Suppressor macrophage treated with lipopolysaccharide for 1 hour (primary cell): Measurements from ENCODE around the gene PPP2R2B.

Source experiments
- DNase-seq, 3 donors: peaks; one replicate each; pipeline ENCODE4 v3.0.0-alpha.2; 2020 to 2022

Gene PPP2R2B

DNA sequence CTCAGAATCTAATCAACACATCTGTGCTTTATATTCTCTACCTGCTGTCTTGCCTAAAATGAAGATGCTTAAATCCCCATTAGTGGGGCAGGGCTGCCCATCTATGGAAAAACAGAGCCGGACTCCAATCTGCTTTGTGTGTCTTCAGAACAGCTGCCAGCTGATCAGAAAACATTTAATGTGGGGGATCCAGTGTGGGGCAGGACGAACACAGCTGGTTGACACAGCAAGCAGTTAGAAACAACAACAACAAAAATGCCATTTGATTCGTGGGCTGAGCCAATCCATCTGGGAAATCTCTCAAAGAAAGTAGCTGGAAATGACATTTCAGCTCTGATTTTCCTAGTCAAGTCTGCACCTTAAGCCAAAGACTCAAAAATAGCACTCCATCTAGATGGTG lies 99.8 kb downstream of the PPP2R2B start:
- DNase-seq, result no peak

GRCh38 chr5:146778261-146778660 lies 100.3 kb downstream of the PPP2R2B start:
- DNase-seq, result no peak

- no peak for DNase-seq
Measured at GRCh38 chr5:146772881-146773466, 105.6 kb downstream of the PPP2R2B start.

GRCh38 chr5:146770980-146771379 lies 107.6 kb downstream of the PPP2R2B start:
- no peak for DNase-seq

DNA sequence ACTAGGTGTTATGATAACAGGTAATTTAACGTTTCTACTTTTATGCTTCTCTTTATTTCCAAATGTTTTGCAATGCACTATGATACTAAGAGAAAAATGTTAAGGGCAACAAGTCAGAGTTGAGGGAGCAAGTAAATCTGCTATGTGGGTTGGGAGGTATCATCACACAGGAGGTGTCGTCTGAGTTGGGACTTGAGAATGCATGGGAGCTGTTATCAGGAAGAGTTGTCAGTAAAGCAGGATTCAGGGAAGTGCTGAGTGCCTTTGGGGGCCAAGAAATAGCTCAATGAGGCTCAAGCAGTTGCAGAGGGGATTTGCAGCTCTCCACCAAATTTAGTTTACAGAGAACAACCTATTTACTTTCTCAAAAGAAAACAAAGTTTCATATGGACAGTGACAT lies 108.0 kb downstream of the PPP2R2B start:
- no peak for DNase-seq

DNA sequence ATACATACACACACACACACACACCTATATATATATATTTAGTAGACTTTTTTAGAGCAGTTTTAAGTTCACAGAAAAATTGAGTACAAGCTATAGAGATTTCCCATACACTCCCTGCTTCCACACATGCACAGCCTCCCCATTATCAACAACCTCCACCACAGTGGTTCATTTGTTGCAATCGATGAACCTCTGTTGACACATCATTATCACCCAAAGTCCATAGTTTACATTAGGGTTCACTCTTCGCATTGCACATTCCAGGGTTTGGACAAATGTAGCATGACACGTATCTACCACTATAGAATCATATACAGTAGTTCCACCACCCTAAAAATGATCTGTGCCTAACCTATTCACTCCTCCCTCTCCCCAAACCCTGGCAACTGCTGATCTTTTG lies 111.0 kb downstream of the PPP2R2B start:
- no peak for DNase-seq

- DNase-seq, result no peak
Measured at GRCh38 chr5:146766013-146766412, 112.5 kb downstream of the PPP2R2B start.

GRCh38 chr5:146765089-146765832 lies 113.3 kb downstream of the PPP2R2B start:
- no peak for DNase-seq

DNA sequence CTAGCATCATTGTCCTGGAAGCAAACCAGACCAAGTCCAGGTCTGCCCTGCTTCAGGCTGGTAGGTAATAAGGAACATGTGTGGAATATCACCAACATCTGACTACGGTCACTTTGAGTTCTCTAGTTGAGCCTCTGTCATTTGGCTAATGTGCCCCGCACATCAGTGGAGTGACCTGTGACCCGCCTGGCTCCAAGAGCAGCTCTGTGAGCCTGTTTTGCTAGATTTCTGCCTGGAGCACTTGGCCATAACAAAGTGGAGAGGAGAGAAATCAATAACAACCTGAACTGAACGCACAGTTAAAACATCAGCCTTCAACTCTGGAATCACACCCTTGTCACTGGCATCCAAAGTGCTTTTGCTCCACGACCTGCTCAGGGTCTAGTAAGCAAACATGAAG lies 115.7 kb downstream of the PPP2R2B start:
- DNase-seq, result no peak

DNA sequence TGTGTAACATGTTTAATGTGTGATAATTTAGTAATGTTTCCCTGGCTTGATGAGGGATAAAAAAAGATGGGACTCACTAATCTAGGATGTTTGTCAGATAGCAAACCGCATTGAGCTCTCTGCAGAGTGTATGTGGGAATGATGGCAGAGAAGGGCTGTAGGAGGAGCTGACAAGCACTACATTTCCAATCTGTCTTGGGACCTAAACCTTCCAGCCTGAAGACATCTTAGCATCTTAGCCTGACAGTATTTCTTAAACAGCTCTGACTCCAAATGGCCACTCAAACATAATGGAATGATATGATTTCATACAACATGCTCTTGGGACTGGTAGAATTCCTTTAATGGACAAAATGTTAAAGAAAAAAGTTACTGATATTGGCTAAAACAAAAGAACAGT lies 116.7 kb downstream of the PPP2R2B start:
- DNase-seq, result no peak

GRCh38 chr5:146758938-146759337 lies 119.6 kb downstream of the PPP2R2B start:
- peak in 2 of 3 donors; percentile 8 to 29 for DNase-seq

DNA sequence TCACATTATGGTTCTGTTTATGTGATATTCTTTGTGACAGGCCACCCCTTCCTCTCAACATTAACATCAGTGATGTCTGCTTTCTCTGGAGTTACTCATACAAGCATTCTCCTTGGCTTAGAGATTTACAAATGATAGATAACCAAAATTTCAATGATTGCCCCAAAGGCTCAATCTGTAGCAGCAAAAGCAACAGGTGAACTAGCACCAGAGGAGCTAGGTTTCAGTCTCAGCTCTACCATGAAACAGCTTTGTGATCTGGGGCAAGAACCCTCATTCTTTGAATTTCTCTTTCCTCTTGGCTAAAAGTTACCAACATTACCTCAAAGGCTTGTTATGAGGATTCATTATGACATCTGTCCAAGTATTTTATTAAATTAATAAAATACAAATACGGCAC lies 120.5 kb downstream of the PPP2R2B start:
- DNase-seq, result no peak

- DNase-seq, result no peak
Measured at GRCh38 chr5:146756546-146756945, 122.0 kb downstream of the PPP2R2B start.

DNA sequence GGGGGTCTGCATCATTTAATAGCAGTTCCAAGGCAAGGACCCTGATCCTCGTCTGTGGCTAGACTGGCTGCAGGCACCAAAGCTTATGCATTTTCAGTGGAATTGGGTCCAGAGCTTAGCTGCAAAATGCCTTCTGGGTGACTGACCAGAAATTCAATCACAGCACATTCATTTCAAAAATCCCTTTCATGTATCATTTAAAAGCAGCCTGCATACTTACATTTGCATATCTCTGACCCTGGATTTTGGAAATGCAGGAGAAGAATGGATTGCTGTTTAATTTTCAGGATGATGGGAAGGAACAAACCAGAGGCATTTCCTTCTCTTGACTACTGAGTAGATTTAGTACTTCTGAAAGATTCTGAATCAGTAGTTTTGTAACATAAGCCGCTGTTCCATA lies 122.8 kb downstream of the PPP2R2B start:
- no peak for DNase-seq

DNA sequence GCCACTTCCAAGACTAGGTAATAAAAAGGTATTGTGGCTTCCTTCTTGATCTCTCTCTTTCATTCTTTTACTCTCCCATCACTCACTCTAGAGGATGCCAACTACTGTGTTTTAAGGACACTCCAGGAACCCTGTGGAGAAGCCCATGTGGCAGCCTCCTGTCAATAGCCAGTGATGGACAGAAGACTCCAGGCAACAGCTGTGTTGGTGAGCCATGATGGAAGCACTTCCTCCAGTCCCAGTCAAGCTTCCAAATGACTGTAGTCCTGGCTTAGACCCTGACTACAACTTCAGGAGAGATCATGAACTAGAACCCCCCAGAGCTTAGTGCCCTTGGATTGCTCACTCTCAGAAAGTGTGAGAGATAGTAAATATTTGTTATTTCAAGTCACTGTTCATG lies 123.9 kb downstream of the PPP2R2B start:
- DNase-seq, result no peak

GRCh38 chr5:146753641-146754040 lies 124.9 kb downstream of the PPP2R2B start:
- no peak for DNase-seq

GRCh38 chr5:146751781-146752401 lies 126.7 kb downstream of the PPP2R2B start:
- no peak for DNase-seq

DNA sequence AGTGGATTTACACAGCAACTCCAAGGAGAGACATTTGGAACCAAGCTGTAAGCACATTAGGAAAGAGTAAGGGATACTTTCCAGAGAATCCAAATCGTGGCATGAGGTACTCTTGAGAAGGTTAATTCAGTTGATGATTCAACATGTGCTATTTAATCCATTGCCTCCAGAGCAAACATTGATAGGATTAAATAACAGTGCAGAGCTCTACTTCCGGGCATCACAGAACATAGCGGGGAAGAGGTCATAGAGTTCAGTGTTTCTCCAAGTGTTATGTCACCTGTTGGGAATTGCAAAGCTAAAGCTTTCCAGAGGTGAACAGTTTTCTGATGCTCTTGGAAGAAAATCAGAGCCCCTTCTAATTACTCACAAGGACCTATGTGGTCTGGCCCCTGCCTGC lies 127.5 kb downstream of the PPP2R2B start:
- no peak for DNase-seq

DNA sequence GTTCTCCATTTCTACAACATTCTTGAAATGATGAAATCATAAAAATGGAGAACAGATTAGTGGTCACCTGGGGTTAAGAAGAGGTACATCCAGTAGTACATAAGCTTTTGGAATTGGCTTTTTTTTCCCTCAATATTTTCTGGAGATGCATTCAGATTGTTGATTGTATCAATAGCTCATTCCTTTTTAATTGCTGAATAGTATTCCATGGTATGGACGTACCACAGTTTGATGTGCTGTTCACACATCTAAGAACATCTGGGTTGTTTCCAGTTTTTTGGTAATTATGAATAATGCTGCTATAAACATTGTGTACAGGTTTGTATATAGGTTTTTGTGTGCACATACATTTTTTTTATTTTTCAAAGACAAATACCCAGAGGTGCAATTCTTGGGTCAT lies 130.0 kb downstream of the PPP2R2B start:
- DNase-seq, result no peak

DNA sequence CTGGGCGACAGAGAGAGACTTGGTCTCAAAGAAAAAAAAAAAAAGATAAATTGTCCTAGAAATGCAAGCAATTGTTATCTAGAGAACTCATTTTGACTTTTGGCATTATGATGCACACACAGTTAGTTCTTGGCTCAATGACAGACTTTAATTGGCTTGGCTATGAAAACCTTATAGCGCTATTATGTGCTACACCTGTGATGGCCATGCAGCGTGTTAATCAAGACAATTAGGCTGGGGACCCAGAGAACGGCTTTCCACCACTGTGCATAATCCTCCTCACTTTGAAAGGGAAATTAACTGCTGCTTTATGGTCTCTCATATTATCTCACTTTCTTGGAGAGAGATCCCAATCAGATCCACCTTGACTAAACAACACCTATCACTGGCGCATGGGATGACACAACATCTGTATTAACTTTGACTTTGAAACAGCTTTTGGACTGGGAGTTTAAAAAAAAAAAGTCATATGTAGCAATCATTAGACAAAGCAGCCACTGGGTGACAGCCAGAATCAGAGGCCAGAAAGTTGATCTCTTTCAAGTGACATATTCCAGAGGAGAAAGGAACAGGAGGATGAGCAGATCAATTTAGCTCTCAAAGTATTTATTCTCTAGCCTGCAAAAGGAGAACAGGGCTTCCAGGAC lies 132.5 kb downstream of the PPP2R2B start:
- no peak for DNase-seq

GRCh38 chr5:146744068-146744745 lies 134.3 kb downstream of the PPP2R2B start:
- no peak for DNase-seq

- DNase-seq, result no peak
Measured at GRCh38 chr5:146734936-146735577, 143.5 kb downstream of the PPP2R2B start.

- no peak for DNase-seq
Measured at GRCh38 chr5:146732962-146733361, 145.6 kb downstream of the PPP2R2B start.
